Ovary (tissue), 9 donors: ENCODE results near the gene MEGF6. TPM values are rescaled to one million over a fixed set of nuclear protein-coding genes. Genes with fewer than 3 reads are reported as not detected.

Experiments
- DNase-seq, 5 donors: peaks; one replicate each; pipeline ENCODE4 v3.0.0-alpha.2; 2019 to 2020
- H3K27ac ChIP-seq, 2 donors: fragments of 200-600 bp; one replicate each; pipeline versions ENCODE4 v1.5.1 to v1.8.0; 2019 to 2022
- H3K27me3 ChIP-seq: fragments of 200-600 bp; one replicate; pipeline ENCODE4 v1.8.0; 2022
- H3K36me3 ChIP-seq: fragments of 200-600 bp; sonication (generic); one replicate; pipeline ENCODE4 v1.5.1; 2019
- H3K4me1 ChIP-seq: one replicate; pipeline ENCODE4 v1.8.1; 2013; ENCODE audit warnings: mild to moderate bottlenecking, moderate library complexity; ENCODE audit not compliant: insufficient read depth
- H3K4me3 ChIP-seq: fragments of 200-600 bp; sonication (generic); one replicate; pipeline ENCODE4 v1.5.1; 2017
- H3K9me3 ChIP-seq, 2 donors: fragments of 200-600 bp in 1 of 2; sonication (generic) in 1 of 2; one replicate each; pipeline versions ENCODE4 v1.5.1 to v1.8.1; 2013 to 2019; ENCODE audit warnings: mild to moderate bottlenecking in 1 of 2, moderate library complexity in 1 of 2
- CTCF ChIP-seq, 3 donors: fragments of 450-650 bp in 2 of 3; fragments of 200-600 bp in 1 of 3; IDR thresholded peaks; one replicate each; pipeline versions ENCODE4 v1.5.1 to v1.8.0; 2016 to 2022; ENCODE audit warnings: antibody characterized with exemption in 3 of 3, mild to moderate bottlenecking in 1 of 3
- EP300 ChIP-seq: sonication (generic); formaldehyde crosslinking; IDR thresholded peaks from one replicate; pipeline ENCODE4 v1.6.1; 2017; ENCODE audit warnings: antibody characterized with exemption
- POLR2A ChIP-seq: fragments of 450-650 bp; IDR thresholded peaks from one replicate; pipeline ENCODE4 v1.6.1; 2017; ENCODE audit warnings: antibody characterized with exemption, mild to moderate bottlenecking, moderate library complexity
- WGBS, 3 donors: extraction: QIAGEN DNeasy Blood & Tissue Kit in 1 of 3; methylation state at CpG; one replicate each; pipeline versions ENCODE4 v1.1.5 to v1.1.7; 2013 to 2017; 5-methylcytosine and 5-hydroxymethylcytosine counted together
- intact Hi-C, 4 donors: fragments of 100-400 bp; cut with DNase I; formaldehyde crosslinking; loops; one replicate each; pipeline versions ENCODE4 v1.11.0 to v1.15.1; 2022 to 2023
- polyA plus RNA-seq, 2 donors: library from polyadenylated mRNA; stranded (reverse); fragments of 200-250 nt in 1 of 2; fragments of 350-450 nt in 1 of 2; fragmentation: Illumina TruSeq in 1 of 2; extraction: RNeasy Lipid Tissue Mini Kit (QIAGEN cat#74804) in 1 of 2; gene quantifications; one replicate each; pipeline ENCODE4 v1.2.3, GENCODE V29; 2013 to 2014
- total RNA-seq, 7 donors: library from RNA; depleted of rRNA in 2 of 7; stranded (reverse); fragments of >200 nt in 2 of 7; fragmentation: NEBNext Ultra II Directional in 3 of 7; extraction: Animal tissue kit (Norgen Biotek cat#: 25700) in 3 of 7; gene quantifications; one replicate each; pipeline versions ENCODE4 v1.1.0 to v1.2.4, GENCODE V29; 2016 to 2023
- donor health status: DM: no; HTN: no; CAD: no; lungs with moderate emphysema.
- donor health status: DM: no; HTN: no; CAD: no.
- donor health status: Bipolar disorder and iron deficiency.
- donor health status: DM: yes; HTN: yes; CAD: no.
- donor health status: DM: no; HTN: no; CAD: no.
- donor health status: DM: yes; HTN: yes; CAD: no.

Gene MEGF6
- total and polyA plus RNA-seq, 9 donors = 0.10 to 117 (median 12.5) TPM

- H3K27ac ChIP-seq = no peak overlapping the region
- H3K4me1 ChIP-seq = peaks cover 7% of the 10 kb centered on the region
- H3K36me3 ChIP-seq = no peaks in the 10 kb centered on the region
- TF ChIP-seq CTCF (IDR thresholded peaks at IDR 0.05) = no peak
- no peak for TF ChIP-seq POLR2A
- TF ChIP-seq EP300 = no peak
- intact Hi-C loops = no loop called here
- WGBS, 3 donors = 28 to 44% (median 42%) methylated on average over 17 to 18 of the region's 18 CpGs
- no peak overlapping the region for H3K4me3 ChIP-seq
- DNase-seq = peak in 1 of 5 donors; percentile 62
- no peaks in the 10 kb centered on the region for H3K27me3 ChIP-seq
- no peaks in the 10 kb centered on the region for H3K9me3 ChIP-seq
These were observed 53.9 kb downstream of the MEGF6 start for GRCh38 chr1:3557366-3557765.

DNA sequence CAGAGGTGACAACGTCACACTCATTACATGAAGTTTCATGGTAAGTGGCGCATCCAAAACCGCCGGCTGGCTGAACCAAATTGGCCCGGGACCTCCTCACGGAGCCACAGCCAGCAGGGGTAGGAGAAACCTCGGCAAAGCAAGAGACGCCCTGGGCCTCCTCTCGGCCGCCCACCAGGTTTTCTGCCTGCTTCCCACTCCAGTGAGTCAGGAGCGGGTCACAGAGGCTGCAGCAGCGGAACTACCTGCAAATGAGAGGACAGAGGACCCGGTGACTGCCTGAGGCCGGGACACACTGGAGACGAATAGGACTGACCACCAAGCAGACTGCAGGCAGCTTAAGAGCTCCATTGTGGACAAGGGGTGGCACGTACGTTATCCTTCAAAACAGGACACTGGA lies 55.0 kb downstream of the MEGF6 start:
- TF ChIP-seq CTCF (IDR thresholded peaks at IDR 0.05) (no peak), POLR2A (no peak), EP300 (no peak)
- 91 to 95% (median 94%) methylated on average over 17 of the region's 17 CpGs for WGBS, 3 donors
- Histone ChIP-seq H3K4me3 (no peak overlapping the region), H3K9me3 (no peaks in the 10 kb centered on the region), H3K4me1 (peaks cover 7% of the 10 kb centered on the region), H3K27me3 (no peaks in the 10 kb centered on the region), H3K36me3 (no peaks in the 10 kb centered on the region), H3K27ac (no peak overlapping the region)
- no peak for DNase-seq
- intact Hi-C loops = no loop called here

- WGBS, 3 donors = 85 to 92% (median 89%) methylated on average over 24 to 25 of the region's 25 CpGs
- Histone ChIP-seq H3K27ac (no peak overlapping the region), H3K4me1 (peaks cover 7% of the 10 kb centered on the region), H3K36me3 (no peaks in the 10 kb centered on the region), H3K9me3 (no peaks in the 10 kb centered on the region), H3K27me3 (no peaks in the 10 kb centered on the region), H3K4me3 (no peak overlapping the region)
- TF ChIP-seq CTCF (IDR thresholded peaks at IDR 0.05) (no peak), POLR2A (no peak), EP300 (no peak)
- DNase-seq = no peak
- intact Hi-C loops = no loop called here
These were observed 56.0 kb downstream of the MEGF6 start for GRCh38 chr1:3555131-3555920.

DNA sequence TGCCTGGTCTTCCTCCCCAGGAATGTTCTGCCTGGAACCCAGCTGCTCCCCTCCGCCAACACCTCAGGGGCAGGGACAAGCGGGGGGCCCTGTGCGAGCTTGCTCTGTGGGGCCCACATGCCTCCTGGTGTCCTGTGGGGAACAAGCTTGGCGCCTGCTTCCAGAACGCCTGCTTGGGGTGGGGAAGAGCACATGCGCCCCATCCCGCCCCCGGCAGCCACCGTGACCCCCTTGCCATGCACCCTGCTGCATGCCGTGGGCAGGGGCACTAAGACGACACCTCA lies 57.4 kb downstream of the MEGF6 start:
- no peaks in the 10 kb centered on the region for H3K27me3 ChIP-seq
- peaks cover 7% of the 10 kb centered on the region for H3K4me1 ChIP-seq
- H3K27ac ChIP-seq = no peak overlapping the region
- H3K36me3 ChIP-seq = no peaks in the 10 kb centered on the region
- intact Hi-C loops = no loop called here
- no peak overlapping the region for H3K4me3 ChIP-seq
- WGBS, 3 donors = 86 to 96% (median 92%) methylated on average over 11 of the region's 11 CpGs
- no peak for DNase-seq
- H3K9me3 ChIP-seq = no peaks in the 10 kb centered on the region
- TF ChIP-seq CTCF (IDR thresholded peaks at IDR 0.05) (no peak), EP300 (no peak), POLR2A (no peak)
